HG02571 (cell line): Measurements from ENCODE around the gene HIBCH.

ENCODE experiments used
- ATAC-seq: cut with Tn5 transposase; IDR thresholded peaks from one replicate; pipeline ENCODE4 v1.9.1; 2021; ENCODE audit warnings: mild to moderate bottlenecking, moderate library complexity; ENCODE audit not compliant: unreplicated experiment

The HIBCH gene

GRCh38 chr2:190199530-190199929 is 120.1 kb downstream of the HIBCH start:
- ATAC-seq, result no peak

GRCh38 chr2:190199109-190199508 is 120.5 kb downstream of the HIBCH start:
- no peak for ATAC-seq

GRCh38 chr2:190197143-190197720 is 122.4 kb downstream of the HIBCH start:
- no peak for ATAC-seq

- no peak for ATAC-seq
Measured at GRCh38 chr2:190190507-190191162, 129.0 kb downstream of the HIBCH start.

GRCh38 chr2:190188289-190188688 is 131.3 kb downstream of the HIBCH start:
- no peak for ATAC-seq

- ATAC-seq, result no peak
Measured at GRCh38 chr2:190186238-190186637, 133.4 kb downstream of the HIBCH start.

- no peak for ATAC-seq
Measured at GRCh38 chr2:190185380-190185779, 134.2 kb downstream of the HIBCH start.

- ATAC-seq, result no peak
Measured at GRCh38 chr2:190184460-190184859, 135.2 kb downstream of the HIBCH start.

- no peak for ATAC-seq
Measured at GRCh38 chr2:190183539-190183938, 136.1 kb downstream of the HIBCH start.

- ATAC-seq, result no peak
Measured at GRCh38 chr2:190182071-190182524, 137.5 kb downstream of the HIBCH start.

GRCh38 chr2:190181123-190181669 is 138.4 kb downstream of the HIBCH start:
- ATAC-seq, result no peak

- ATAC-seq, result peak; percentile 76
Measured at GRCh38 chr2:190180313-190181122, 139.1 kb downstream of the HIBCH start.

GRCh38 chr2:190179754-190180312 is 139.8 kb downstream of the HIBCH start:
- ATAC-seq, result no peak

- ATAC-seq, result no peak
Measured at GRCh38 chr2:190178066-190178722, 141.4 kb downstream of the HIBCH start.

GRCh38 chr2:190177249-190178040 is 142.2 kb downstream of the HIBCH start:
- ATAC-seq, result no peak

- ATAC-seq, result no peak
Measured at GRCh38 chr2:190173392-190173791, 146.2 kb downstream of the HIBCH start.

GRCh38 chr2:190170673-190171072 is 149.0 kb downstream of the HIBCH start:
- no peak for ATAC-seq

- ATAC-seq, result no peak
Measured at GRCh38 chr2:190169221-190170072, 150.2 kb downstream of the HIBCH start.

- ATAC-seq, result no peak
Measured at GRCh38 chr2:190167702-190168101, 151.9 kb downstream of the HIBCH start.
